Measurements from ENCODE around the gene KCNK10. TPM values are rescaled to one million over a fixed set of nuclear protein-coding genes. Genes with fewer than 3 reads are reported as not detected.

The KCNK10 gene
- total and polyA plus RNA-seq, 9 donors: 0.05 TPM; not detected in 8

DNA sequence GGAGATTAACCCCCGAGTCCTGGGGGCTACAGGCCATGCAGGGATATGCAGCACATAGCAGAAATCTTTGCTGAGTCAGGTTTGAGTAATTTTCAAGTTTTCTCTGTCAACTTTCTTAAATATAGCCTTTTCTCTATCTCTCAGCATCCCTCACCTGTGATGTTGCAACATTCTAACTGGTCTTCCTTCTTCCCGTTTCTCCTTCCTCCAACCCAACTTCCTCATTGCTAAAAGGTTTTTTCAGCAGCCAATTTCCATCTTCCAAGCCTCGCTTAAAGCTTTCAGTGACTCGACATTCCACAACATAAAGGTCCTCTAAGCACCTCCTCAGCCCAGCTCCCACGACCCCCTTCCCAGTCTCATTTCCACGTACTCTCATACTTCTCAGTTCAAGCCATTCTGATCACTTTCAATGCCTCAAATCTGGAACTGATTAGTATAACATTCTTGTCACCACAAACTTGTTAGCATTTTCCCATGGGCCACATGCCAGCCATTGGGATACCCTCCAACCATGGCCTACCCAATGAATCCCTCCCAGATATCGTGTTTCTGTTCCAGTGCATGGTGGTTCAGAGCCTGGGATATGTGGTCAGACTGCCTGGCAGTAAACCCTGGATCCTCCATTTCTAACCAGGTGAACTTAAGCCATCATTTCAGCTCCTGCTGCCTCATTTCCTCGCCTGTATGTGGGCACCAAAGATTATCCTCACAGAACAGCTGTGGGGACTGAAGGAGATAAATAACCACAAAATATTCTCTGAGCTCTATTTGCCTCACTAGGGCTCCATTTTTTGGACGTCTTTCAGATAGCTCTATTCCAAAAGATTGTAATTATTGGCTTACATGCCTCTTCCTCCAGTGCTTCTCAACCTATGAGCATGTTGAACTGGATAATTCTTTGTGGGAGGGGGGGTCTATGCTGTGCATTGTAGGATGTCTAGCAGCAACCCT, 65.8 kb downstream of the KCNK10 start:
- Histone ChIP-seq H3K27me3 (no peaks in the 10 kb centered on the region), H3K27ac (no peak overlapping the region), H3K36me3 (no peaks in the 10 kb centered on the region), H3K4me1 (ENCODE audit: insufficient read depth) (no peaks in the 10 kb centered on the region), H3K4me3 (no peak overlapping the region), H3K9me3 (no peaks in the 10 kb centered on the region)
- intact Hi-C loops (cut with DNase I): no loop called here
- 48 to 58% (median 55%) methylated on average over 9 of the region's 9 CpGs for WGBS, 3 donors
- TF ChIP-seq, protein P1, sequence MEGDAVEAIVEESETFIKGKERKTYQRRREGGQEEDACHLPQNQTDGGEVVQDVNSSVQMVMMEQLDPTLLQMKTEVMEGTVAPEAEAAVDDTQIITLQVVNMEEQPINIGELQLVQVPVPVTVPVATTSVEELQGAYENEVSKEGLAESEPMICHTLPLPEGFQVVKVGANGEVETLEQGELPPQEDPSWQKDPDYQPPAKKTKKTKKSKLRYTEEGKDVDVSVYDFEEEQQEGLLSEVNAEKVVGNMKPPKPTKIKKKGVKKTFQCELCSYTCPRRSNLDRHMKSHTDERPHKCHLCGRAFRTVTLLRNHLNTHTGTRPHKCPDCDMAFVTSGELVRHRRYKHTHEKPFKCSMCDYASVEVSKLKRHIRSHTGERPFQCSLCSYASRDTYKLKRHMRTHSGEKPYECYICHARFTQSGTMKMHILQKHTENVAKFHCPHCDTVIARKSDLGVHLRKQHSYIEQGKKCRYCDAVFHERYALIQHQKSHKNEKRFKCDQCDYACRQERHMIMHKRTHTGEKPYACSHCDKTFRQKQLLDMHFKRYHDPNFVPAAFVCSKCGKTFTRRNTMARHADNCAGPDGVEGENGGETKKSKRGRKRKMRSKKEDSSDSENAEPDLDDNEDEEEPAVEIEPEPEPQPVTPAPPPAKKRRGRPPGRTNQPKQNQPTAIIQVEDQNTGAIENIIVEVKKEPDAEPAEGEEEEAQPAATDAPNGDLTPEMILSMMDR (IDR thresholded peaks at IDR 0.05): no peak
- TF ChIP-seq EP300 (IDR thresholded peaks at IDR 0.05) (no peak), POLR2A (IDR thresholded peaks at IDR 0.05) (no peak)
- no peak for DNase-seq

DNA sequence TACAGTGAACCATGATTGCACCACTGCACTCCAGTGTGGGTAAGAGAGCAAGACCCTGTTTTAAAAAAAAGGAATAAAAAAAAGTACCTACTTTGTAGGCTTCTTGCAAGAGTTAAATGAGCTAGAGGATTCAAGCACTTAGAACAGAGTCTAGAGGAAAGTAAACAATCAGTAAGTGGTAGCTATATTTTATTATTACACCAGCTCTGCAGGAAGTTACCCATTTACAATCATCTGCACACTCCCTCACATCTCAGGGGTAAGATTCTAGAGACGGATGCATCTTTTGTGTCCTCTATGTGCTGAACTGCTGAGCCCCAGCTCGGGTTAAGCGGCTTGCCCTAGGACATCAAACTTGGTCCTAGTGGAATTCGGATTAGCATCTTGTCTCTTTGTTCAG, 67.3 kb downstream of the KCNK10 start:
- H3K36me3 ChIP-seq: no peaks in the 10 kb centered on the region
- TF ChIP-seq EP300 (IDR thresholded peaks at IDR 0.05): no peak
- TF ChIP-seq, protein P1 (IDR thresholded peaks at IDR 0.05): no peak
- TF ChIP-seq POLR2A (IDR thresholded peaks at IDR 0.05): no peak
- no peaks in the 10 kb centered on the region for H3K4me1 ChIP-seq (ENCODE audit: insufficient read depth)
- no peak overlapping the region for H3K27ac ChIP-seq
- DNase-seq: no peak
- intact Hi-C loops (cut with DNase I): no loop called here
- H3K9me3 ChIP-seq: no peaks in the 10 kb centered on the region
- no peak overlapping the region for H3K4me3 ChIP-seq
- 63 to 66% (median 66%) methylated on average over 4 of the region's 4 CpGs for WGBS, 3 donors
- no peaks in the 10 kb centered on the region for H3K27me3 ChIP-seq

DNA sequence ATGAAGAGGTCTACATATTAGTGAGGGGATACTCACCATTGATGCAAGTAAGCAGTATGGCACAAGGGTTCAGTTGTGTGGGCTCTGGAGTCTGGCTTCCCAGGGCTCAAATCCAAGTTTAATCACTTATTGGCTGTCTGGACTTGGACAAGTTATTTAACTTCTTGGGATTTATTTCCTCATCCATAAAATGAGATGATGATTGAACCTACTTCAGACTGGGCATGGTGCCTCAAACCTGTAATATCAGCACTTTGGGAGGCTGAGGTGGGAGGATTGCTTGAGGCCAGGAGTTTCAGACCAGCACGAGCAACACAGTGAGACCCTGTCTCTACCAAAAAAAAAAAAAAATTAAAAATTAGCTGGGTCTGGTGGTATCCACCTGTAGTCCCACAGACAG, 67.9 kb downstream of the KCNK10 start:
- no peak for DNase-seq
- 38 to 73% (median 63%) methylated on average over 1 of the region's 1 CpG for WGBS, 3 donors
- intact Hi-C loops (cut with DNase I): no loop called here

DNA sequence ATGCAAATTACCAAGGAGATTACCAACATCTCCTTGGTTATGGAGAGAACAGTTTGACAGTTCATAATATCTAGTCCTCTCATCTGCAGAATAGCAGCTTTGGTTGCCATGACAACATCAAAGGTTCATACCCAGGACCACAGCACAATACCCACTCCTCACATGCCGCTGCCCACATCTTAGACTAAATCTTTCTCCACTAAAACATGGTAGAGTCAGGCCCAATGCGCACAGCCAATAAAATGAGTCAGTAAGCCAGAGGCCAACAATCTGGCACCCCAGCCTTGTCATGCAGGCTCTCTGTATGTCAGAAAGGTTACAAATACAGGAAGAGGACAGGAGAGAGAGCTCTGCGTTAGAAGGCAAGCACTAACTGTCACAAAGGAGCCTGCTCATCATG, 70.6 kb downstream of the KCNK10 start:
- no peak for DNase-seq
- Histone ChIP-seq H3K4me3 (no peak overlapping the region), H3K27me3 (no peaks in the 10 kb centered on the region), H3K36me3 (no peaks in the 10 kb centered on the region), H3K4me1 (ENCODE audit: insufficient read depth) (no peaks in the 10 kb centered on the region), H3K9me3 (no peaks in the 10 kb centered on the region), H3K27ac (no peak overlapping the region)
- WGBS, 3 donors: 76 to 80% (median 79%) methylated on average over 3 of the region's 3 CpGs
- intact Hi-C loops (cut with DNase I): no loop called here
- TF ChIP-seq POLR2A (IDR thresholded peaks at IDR 0.05) (no peak), EP300 (IDR thresholded peaks at IDR 0.05) (no peak)
- TF ChIP-seq, protein P1 (IDR thresholded peaks at IDR 0.05): no peak

More for the DNA sequence above, 67.9 kb downstream of the KCNK10 start:
- Histone ChIP-seq H3K9me3 (no peaks in the 10 kb centered on the region), H3K36me3 (no peaks in the 10 kb centered on the region), H3K27me3 (no peaks in the 10 kb centered on the region), H3K4me3 (no peak overlapping the region), H3K27ac (no peak overlapping the region), H3K4me1 (ENCODE audit: insufficient read depth) (no peaks in the 10 kb centered on the region)
- TF ChIP-seq, protein P1 (IDR thresholded peaks at IDR 0.05): no peak
- no peak for TF ChIP-seq EP300 (IDR thresholded peaks at IDR 0.05)
- TF ChIP-seq POLR2A (IDR thresholded peaks at IDR 0.05): no peak

Data from ovary (tissue), 9 donors.